ENCODE data around the gene USP5.
"Not testable (repeated sequence)": the region's sequence is repeated elsewhere in the genome, so short reads cannot be mapped to it uniquely, and the experiment has no call there.

The USP5 gene

DNA sequence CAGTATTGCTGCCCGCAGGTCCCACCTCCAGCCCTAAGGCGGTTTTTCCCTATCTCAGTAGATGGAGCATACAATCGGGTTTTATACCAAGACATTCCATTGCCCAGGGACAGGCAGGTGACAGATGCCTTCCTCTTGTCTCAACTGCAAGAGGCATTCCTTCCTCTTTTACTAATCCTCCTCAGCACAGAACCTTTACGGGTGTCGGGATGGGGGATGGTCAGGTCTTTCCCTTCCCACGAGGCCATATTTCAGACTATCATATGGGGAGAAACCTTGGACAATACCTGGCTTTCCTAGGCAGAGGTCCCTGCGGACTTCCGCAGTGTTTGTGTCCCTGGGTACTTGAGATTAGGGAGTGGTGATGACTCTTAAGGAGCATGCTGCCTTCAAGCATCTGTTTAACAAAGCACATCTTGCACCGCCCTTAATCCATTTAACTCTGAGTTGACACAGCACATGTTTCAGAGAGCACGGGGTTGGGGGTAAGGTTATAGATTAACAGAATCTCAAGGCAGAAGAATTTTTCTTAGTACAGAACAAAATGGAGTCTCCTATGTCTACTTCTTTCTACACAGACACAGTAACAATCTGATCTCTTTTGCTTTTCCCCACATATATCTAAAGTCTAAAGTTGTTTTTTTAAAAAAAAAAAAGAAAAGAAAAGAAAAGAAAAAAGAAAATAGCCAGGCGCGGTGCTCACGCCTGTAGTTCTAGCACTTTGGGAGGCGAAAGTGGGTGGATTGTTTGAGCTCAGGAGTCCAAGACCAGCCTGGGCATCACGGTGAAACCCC, 34.5 kb downstream of the USP5 start:
- DNase-seq (ENCODE audit: low read depth) = not testable (repeated sequence)

DNA sequence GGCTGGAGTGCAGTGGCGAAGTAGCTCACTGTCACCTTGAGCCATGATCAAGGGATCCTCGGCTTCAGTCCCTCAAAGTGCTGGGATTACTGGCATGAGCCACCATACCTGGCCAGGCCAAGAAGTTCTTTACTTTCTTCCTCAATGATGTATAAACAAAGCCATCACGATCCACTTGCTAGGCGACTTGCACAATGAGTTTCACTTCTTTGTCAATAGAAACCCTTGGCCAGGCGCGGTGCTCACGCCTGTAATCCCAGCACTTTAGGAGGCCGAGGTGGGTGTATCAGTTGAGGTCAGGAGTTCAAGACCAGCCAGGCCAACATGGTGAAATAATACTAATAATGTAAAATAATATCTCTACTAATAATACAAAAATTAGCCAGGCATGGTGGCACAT, 35.5 kb downstream of the USP5 start:
- no peak for DNase-seq (ENCODE audit: low read depth)

DNA sequence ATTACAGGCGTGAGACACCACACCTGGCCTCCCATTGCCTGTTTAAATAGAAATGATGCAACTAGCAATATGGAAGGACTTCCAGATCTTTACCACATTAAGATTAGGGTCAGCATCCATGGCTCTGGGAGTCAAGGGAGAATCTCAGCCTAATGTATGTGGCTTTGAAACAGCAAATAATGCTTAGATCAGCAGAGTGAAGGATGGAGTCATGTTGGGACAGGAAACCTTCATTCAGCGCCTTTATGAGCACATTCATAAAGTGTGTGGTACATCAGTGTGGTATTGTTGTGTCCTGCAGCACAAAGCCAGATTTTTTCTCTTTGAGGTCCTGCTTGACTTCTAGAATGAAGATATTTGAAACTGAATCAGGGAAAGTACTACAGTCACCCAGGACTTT, 36.4 kb downstream of the USP5 start:
- DNase-seq (ENCODE audit: low read depth) = no peak

DNA sequence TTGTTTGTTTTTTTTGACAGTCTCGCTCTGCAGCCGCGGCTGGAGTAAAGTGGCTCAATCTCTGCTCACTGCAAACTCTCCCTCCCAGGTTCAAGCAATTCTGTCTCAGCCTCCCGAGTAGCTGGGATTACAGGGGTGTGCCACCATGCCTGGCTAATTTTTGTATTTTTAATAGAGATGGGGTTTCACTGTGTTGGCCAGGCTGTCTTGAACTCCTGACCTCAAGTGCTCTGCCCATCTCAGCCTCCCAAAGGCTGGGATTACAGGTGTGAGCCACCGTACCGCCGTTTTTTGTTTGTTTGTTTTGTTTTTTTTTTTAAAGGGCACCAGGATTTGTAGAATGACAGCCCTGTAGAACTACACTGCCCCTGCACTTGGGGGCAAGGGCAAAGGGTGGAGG, 36.8 kb downstream of the USP5 start:
- not testable (repeated sequence) for DNase-seq (ENCODE audit: low read depth)

DNA sequence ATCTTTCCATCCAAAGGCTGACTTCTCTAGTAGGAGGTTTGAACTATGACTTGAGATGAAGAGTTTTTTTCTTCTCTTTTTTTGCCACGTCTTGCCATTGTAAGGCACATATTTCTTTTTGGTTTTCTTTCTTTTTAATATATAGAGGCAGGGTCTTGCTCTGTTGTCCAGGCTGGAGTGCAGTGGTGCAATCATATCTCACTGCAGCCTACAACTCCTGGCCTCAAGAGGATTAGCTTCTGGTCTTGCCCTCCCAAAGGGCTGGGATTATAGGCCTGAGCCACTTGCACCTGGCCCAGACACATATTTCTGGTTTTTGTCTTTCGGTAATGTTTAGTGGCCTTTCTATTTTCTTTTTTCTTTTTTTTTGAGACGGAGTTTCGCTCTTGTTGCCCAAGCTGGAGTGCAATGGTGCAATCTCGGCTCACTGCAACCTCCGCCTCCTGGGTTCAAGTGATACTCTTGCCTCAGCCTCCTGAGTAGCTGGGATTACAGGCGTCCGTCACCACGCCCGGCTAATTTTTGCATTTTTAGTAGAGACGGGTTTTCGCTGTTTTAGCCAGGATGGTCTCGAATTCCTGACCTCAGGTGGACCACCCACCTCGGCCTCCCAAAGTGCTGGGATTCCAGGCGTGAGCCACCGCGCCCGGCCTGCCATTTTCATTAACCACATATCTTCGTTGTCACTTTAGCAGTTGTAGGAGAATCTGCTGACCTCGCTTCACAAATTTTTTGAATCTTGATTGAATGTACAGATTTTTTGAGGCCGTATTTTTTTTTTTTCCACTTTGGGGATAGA, 38.0 kb downstream of the USP5 start:
- DNase-seq (ENCODE audit: low read depth) = not testable (repeated sequence)

DNA sequence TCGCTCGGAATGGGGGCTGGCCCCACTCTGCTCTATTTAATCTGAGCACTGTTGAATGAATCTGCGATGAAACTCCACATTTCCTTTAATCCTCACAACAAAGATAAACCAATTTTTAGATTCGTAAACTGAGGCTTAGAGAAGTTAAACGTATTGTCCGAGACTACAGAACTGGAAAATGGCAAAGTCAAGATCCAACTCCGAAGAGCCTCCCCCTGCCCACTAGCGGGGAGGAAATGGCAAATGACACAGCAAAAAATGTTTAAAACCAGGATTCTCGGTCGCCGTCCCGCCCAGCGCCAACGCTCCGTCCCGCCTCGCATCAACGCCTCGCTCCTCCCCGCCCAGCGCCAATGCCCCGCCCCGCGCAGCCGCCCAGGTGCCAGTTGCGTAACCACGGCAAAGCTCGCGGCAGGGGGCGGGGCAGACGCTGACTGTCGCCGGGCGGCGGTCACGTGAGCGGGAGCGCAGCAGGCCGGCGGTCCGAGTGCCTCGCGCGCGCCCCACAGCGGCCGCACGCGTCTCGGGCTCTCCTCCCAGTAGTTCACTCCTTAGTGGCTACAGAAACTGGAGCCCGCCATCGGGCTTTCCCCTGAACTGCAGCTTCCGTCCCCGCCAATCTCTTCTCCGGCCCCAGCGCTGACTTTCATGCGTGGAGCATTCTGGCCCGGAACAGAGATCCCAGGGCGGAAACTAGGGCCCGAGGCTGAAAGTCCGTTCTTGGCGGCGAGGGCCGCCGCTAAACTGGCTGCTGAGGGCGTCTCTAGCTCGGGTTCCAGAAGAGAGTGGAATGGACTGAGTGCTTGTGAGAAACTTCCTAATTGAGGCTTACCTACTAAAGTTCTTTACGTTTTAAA, 39.1 kb downstream of the USP5 start:
- peak; percentile 87 for DNase-seq (ENCODE audit: low read depth)

DNA sequence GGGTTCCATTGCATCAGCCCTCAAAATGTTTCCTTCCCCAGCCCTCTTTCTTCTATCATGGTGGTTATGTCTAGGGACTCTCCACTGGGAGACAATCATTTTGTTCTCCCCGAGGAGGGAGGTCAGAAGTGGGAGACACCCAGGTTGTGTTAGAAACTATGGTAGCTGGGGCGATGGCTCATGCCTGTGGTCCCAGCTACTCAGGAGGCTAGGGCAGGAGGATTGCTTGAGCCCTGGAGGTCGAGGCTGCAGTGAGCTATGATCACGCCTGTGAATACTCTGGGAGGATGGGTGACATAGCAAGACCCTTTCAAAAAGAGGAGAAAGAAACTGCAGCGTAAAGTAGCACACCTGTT, 39.7 kb downstream of the USP5 start:
- DNase-seq (ENCODE audit: low read depth) = no peak

DNA sequence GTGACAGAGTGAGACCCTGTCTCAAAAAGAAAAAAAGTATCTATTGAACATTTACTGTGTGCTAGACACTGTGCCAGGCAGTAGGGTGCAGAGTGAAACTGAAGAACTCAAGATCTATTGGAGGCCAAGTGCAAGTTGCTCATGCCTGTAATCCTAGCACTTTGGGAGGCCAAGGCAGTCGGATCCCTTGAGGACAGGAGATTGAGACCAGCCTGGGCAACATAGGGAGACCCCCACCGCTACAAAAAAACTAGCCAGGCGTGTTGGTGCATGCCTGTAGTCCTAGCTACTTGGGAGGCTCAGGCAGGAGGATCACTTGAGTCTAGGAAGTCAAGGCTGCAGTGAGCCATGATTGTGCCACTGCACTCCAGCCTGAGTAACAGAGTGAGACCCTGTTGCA, 40.7 kb downstream of the USP5 start:
- DNase-seq (ENCODE audit: low read depth) = not testable (repeated sequence)

DNA sequence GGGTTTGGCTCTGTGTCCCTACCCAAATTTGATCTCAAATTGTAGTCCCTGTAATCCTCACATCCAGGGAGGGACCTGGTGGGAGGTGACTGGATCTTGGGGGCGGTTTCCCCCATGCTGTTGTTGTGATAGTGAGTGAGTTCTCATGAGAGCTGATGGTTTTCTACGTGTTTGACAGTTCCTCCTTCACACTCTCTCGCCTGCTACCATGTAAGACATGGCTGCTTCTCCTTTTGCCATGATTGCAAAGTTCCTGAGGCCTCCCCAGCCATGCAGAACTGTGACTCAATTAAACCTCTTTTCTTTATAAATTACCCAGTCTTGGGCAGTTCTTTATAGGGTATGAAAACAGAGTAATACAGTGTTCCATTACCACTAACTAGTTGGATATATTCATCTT, 42.4 kb downstream of the USP5 start:
- no peak for DNase-seq (ENCODE audit: low read depth)

DNA sequence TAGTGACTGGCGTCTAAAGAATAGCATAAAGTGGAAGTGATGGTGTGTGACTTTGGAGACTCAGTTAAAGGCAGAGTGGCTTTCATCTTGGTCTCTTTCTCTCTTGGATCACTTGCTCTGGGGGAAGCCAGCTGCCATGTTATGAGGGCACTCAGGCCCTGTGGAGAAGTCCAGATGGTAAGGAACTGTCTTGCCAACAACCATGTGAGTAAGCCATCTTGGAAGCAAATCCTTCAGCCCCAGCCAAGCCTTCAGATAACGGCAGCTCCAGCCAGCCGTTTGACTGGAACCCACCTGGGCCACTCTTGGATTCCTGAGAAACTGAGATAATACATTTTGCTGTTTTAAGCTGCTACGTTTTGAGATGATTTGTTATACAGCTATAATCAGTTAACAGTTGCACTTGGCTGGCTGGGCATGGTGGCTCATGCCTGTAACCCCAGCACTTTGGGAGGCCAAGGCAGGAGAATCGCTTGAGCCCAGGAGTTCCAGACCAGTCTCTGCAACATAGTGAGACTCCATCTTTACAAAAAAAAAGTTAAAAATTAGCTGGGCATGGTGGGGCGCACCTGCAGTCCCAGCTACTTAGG, 45.0 kb downstream of the USP5 start:
- DNase-seq (ENCODE audit: low read depth) = no peak

DNA sequence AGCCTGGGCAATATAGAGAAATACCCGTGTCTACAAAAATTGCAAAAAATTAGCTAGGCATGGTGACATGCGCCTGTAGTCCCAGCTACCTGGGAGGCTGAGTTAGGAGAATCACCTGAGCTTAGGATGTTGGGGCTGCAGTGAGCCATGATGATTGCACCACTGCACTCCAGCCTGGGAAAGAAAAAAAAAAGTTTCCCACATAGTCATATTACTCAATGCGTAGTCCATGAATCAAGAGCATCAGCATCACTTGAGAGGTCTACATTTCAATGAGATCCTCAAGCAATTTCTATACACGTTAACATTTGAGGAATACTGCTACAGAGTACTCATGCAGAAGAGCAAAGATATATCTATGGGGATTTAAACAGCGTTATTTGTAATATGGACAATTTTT, 47.5 kb downstream of the USP5 start:
- DNase-seq (ENCODE audit: low read depth) = peak; percentile 33

DNA sequence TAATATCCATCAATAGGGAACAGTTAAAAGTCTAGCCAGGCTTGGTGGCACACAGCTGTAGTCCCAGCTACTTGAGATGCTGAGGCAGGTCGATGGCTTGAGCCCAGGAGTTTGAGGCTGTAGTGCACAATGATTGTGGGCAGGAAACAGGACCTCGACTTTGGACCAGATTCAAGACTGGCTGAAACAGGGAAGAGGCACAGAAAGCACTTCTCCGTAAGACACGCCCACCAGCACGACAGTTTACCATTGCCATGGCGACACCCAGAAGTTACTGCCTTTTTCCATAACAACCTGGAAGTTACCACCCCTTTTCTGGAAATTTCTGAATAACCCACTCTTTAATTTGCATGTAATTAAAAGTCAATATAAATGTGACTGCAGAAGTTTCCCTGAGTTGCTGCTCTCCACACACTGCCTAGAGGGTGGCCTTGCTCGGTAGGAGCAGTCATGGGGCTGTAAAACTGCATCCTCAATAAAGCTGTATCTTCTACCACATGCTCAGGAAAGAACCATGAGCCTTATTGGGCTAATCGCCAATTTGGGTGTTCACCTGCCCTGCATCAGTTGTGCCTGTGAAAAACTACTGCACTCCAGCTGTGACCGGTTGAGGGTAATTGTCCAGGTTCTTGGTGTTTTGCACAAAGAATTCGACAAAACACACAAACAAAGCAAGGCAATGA, 48.0 kb downstream of the USP5 start:
- peak; percentile 19 for DNase-seq (ENCODE audit: low read depth)

DNA sequence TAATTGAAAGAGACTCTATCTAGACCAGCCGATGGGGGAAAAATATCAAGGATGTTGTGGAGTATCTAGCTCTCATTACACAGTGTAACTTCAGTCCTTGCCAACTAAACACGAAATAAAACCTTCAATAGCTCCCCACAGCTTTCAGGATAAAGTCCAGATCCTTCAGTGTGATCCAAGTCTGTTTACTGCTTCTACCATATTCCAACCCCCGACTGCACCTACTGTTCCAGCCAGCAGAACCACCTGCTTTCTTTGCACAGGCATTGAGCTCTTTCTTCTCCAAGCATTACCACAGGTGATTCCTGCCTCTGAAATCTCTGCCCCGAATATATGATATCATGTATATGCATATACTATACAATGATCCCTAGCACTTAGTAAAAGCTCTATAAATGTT, 50.5 kb downstream of the USP5 start:
- no peak for DNase-seq (ENCODE audit: low read depth)

DNA sequence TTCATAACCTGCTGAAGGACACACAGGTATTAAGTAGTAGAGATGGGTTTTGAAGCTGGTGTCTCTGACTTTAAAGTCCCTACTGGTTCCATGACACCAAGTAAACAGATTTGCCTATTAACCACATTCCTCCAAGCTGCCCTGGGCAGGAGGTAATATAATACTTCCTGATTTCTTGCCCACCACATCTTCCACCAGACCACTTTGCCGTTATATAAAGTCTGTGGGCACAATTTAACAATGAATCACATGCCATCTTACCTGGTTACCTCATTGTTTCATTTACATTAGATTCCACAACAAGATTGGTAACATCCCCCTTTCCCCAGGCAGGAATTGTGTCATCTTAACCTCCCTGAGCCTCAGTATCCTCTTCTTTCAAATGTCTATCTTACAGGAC, 51.8 kb downstream of the USP5 start:
- DNase-seq (ENCODE audit: low read depth) = no peak

DNA sequence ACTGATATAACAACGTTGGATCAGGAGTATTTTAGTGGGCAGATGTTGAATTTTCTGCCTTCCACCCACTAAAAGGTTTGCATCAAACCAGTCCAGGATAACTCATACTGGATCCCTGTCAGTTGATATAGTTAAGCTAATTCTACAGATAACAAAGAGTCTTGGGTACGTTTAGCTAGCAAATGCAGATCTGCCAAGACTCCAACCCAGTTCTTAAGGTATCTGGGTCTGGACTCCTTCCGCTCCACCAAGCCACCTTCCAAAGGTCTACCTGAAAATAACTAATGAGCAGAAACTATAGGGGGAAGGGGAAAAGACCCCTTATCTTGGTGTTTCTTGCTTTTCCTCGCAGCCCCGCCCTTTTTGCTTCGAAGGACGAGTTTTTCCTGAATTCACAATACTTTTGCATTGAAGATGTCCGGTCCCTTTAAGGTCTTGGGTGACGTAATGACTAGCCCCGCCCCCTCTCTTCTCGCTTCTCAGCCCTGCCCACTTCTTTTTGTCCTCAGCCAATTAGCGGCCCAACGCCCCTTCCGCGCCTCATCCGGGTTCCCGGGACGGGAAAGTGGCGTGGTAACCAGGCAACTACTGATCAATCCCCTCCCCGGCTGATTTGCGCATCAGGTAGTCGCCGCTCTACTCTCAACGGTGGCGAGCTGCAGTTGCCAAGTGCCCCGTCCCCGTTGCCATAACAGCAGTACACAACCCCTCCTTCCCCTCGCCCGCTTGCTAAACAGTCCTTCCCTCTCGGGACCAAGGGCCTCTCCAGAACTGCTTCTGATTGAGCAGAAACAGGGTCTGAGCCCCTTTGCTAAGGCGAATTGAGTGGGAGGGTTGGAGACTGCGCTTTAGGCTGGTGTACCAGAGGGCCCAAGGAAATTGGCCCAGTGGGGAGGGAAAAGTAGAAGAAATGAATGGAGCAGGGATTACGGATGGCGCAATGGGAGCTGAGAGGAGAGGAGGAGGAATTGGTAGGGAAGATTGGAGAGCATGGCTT, 52.6 kb downstream of the USP5 start, which contains the start of gene LRRC23:
LRRC23 (plus strand) TSS at position 543 of the 997 bp plus-strand sequence. CDS start 812 bp downstream, outside the sequence.
- peak; percentile 90 for DNase-seq (ENCODE audit: low read depth)

DNA sequence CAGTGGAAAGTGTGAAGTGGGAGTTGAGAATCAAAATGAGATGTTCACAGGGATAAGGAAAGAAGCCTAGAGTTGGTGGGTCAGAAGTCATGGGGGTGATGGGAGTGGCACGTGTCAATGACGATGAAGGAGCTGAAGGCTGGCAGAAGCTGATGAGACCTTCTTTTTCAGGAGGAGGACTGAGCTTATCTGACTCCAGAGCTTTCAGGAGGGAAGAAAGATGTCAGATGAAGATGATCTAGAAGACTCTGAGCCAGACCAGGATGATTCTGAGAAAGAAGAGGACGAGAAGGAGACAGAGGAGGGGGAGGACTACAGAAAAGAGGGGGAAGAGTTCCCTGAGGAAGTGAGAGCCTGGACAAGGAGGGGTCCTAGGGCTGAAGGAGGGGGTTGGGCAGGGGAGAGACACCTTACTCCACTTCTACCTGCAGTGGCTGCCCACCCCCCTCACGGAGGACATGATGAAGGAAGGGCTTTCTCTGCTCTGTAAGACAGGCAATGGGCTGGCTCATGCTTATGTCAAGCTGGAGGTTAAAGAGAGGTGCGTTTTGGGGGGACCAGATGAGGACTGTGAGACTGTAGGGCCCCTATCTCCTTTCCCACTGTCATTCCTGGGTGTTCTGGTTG, 53.6 kb downstream of the USP5 start:
- no peak for DNase-seq (ENCODE audit: low read depth)

DNA sequence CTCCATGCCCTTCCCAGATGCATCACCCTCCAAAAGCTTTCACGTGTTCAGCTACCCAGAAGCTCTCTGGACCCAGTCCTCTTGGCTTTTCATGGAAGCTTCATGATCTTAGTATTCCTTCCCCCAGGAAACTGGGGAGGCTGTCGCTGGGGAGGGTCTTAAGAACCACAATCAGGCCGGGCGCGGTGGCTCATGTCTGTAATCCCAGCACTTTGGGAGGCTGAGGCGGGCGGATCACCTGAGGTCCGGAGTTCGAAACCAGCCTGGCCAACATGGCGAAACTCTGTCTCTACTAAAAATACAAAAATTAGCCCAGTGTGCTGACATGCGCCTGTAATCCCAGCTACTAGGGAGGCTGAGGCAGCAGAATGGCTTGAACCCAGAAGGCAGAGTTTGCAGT, 56.2 kb downstream of the USP5 start:
- DNase-seq (ENCODE audit: low read depth) = not testable (repeated sequence)

DNA sequence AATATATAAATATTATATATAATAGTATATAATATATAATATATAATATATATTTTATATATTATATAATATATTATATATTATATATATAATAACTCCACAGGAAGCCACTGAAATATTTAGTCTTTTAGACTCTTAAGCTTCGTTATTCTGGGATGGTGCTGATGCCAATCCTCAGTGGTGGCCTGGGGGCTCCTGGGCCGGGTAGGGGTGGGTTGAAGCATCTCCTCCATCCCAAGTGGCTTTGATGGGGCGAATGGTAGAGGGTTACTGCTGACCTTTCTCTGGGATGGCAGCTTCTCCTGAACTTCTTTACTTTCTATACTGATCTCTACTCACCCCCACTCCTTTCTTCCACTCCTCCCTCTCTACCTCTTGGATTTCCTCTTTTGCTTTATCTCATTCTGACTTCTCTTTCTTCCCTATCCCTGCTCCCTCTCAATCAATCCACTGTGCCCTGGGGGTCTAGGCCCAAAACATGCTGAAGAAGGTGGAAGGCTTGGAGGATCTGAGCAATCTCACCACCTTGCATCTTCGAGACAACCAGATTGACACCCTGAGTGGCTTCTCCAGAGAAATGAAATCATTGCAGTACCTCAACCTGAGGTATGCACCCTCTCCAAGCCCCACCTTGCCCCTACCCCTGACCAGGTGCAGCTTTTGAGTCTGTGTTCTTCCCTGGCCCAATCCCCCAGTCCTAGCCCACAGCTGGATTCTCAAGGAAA, 57.6 kb downstream of the USP5 start:
- no peak for DNase-seq (ENCODE audit: low read depth)

All from amniotic epithelial cell (primary cell).